OCI-LY7 (cell line): ENCODE results near the gene FERMT2. TPM values are rescaled to one million over a fixed set of nuclear protein-coding genes. Genes with fewer than 3 reads are reported as not detected.

ENCODE experiments used
- BruUV-seq: library from RNA; stranded (reverse); fragments of 400-500 nt; replicated peaks from 2 replicates; lab custom pipeline; 2021; lab: Mats Ljungman, UMichigan
- CTCF ChIA-PET: fragments of 300-600 bp; sonication (Branson Sonifier 250); formaldehyde crosslinking; loops from one replicate; lab custom pipeline; 2022; ENCODE audit warnings: antibody characterized with exemption; ENCODE audit not compliant: unreplicated experiment; lab: Charles Lee
- POLR2A ChIA-PET: fragments of 300-600 bp; sonication (Branson Sonifier 250); formaldehyde crosslinking; loops from one replicate; lab custom pipeline; 2022; ENCODE audit warnings: antibody characterized with exemption; lab: Charles Lee
- DNase-seq: peaks from one replicate; pipeline ENCODE4 v3.0.0-alpha.2; 2015; ENCODE audit warnings: low spot score
- H2AFZ ChIP-seq: fragments of 200-600 bp; sonication (generic), shearing (Covaris generic); 2 replicates; pipeline ENCODE4 v1.6.1; 2014; ENCODE audit warnings: mild to moderate bottlenecking, antibody characterized with exemption, low read length, moderate library complexity
- H3K27ac ChIP-seq: fragments of 200-600 bp; sonication (generic); 2 replicates; pipeline ENCODE4 v1.5.1; 2014; ENCODE audit warnings: mixed run types, low read depth, mild to moderate bottlenecking, moderate library complexity, low read length, inconsistent platforms; ENCODE audit not compliant: poor library complexity, severe bottlenecking
- H3K36me3 ChIP-seq: fragments of 200-600 bp; sonication (generic); 2 replicates; pipeline ENCODE4 v1.6.1; 2014; ENCODE audit warnings: mild to moderate bottlenecking, antibody characterized with exemption, low read length, moderate library complexity, mixed read lengths; ENCODE audit not compliant: insufficient read depth
- H3K4me1 ChIP-seq: fragments of 200-600 bp; sonication (generic); 2 replicates; pipeline ENCODE4 v1.5.1; 2014; ENCODE audit warnings: mild to moderate bottlenecking, low read length; ENCODE audit not compliant: insufficient read depth, poor library complexity, severe bottlenecking
- H3K4me2 ChIP-seq: fragments of 200-600 bp; sonication (generic); 2 replicates; pipeline ENCODE4 v1.6.1; 2014; ENCODE audit warnings: mild to moderate bottlenecking, low read length
- H3K4me3 ChIP-seq: fragments of 200-600 bp; sonication (generic); 2 replicates; pipeline ENCODE4 v1.5.1; 2014; ENCODE audit warnings: mild to moderate bottlenecking, low read depth, low read length; ENCODE audit not compliant: poor library complexity, severe bottlenecking
- H3K79me2 ChIP-seq: fragments of 200-600 bp; sonication (generic); 2 replicates; pipeline ENCODE4 v1.6.1; 2016; ENCODE audit warnings: low read depth, mild to moderate bottlenecking, low read length, moderate library complexity, mixed read lengths; ENCODE audit not compliant: insufficient read depth
- H3K9me2 ChIP-seq: fragments of 200-600 bp; sonication (generic); 2 replicates; pipeline ENCODE4 v1.6.1; 2016; ENCODE audit warnings: mild to moderate bottlenecking, low read length, mixed read lengths; ENCODE audit not compliant: insufficient read depth
- H3K9me3 ChIP-seq: fragments of 200-600 bp; sonication (generic); 2 replicates; pipeline ENCODE4 v1.6.1; 2014; ENCODE audit warnings: mild to moderate bottlenecking, mixed run types, low read length, mixed read lengths
- H4K20me1 ChIP-seq: fragments of 200-600 bp; sonication (generic); 2 replicates; pipeline ENCODE4 v1.6.1; 2014; ENCODE audit warnings: mild to moderate bottlenecking, antibody characterized with exemption, low read length, moderate library complexity, mixed read lengths; ENCODE audit not compliant: insufficient read depth
- CTCF ChIP-seq: fragments of 200-600 bp; sonication (generic); conservative IDR thresholded peaks from 2 replicates; pipeline ENCODE4 v1.5.1; 2014; ENCODE audit warnings: mild to moderate bottlenecking, antibody characterized with exemption, low read length, moderate library complexity, mixed read lengths
- EZH2phosphoT487 ChIP-seq: fragments of 200-600 bp; sonication (generic); IDR thresholded peaks from 2 replicates; pipeline ENCODE4 v1.6.1; 2018; ENCODE audit warnings: low read depth, borderline replicate concordance, mild to moderate bottlenecking, mixed run types, antibody characterized with exemption, low read length, moderate library complexity, mixed read lengths
- intact Hi-C: fragments of 100-400 bp; cut with micrococcal nuclease; formaldehyde crosslinking; loops from one replicate; pipeline ENCODE4 v1.10.0; 2022; ENCODE audit not compliant: unreplicated experiment
- total RNA-seq, 2 experiments: library from RNA; depleted of rRNA in 1 of 2; stranded (reverse); fragments of >200 nt in 1 of 2; shearing (Covaris generic) in 1 of 2; gene quantifications; 2 replicates each; pipeline ENCODE4 v1.2.3, GENCODE V29; 2014 to 2022

FERMT2 gene
- total RNA-seq, 2 experiments from 2014 or later = not detected

GRCh38 chr14:52808101-52808500 is 142.7 kb downstream of the FERMT2 start:
- Histone ChIP-seq H3K79me2 (no peaks in the 10 kb centered on the region), H3K9me2 (no peaks in the 10 kb centered on the region), H4K20me1 (no peaks in the 10 kb centered on the region), H3K4me2 (no peak overlapping the region), H2AFZ (no peak overlapping the region), H3K9me3 (no peaks in the 10 kb centered on the region), H3K36me3 (no peaks in the 10 kb centered on the region), H3K4me3 (no peak overlapping the region), H3K27ac (no peak overlapping the region), H3K4me1 (no peaks in the 10 kb centered on the region)
- BruUV-seq = no TSS peak
- TF ChIP-seq CTCF (no peak), EZH2phosphoT487 (no peak)
- POLR2A ChIA-PET = interaction anchor here (0.6 kb wide), 1 partner anchor 10 kb away, joined by 4 read pairs; no protein-coding TSS in a partner anchor
- intact Hi-C loops = no loop called here
- CTCF ChIA-PET = no interaction called here
- DNase-seq = no peak

Other genes with a start within 250 kb of the FERMT2 start
- gene PSMC6, start 243.8 kb downstream of the FERMT2 start, total RNA-seq (2014; rRNA removed; shearing (Covaris generic)) = 82.8 and 85.4 TPM in 2 replicates
- 86.3 and 98.3 TPM in 2 replicates for gene PSMC6, start 243.8 kb downstream of the FERMT2 start, total RNA-seq (2022)
- 4.7 and 7.6 TPM in 2 replicates for gene STYX, start 220.9 kb downstream of the FERMT2 start, total RNA-seq (2014; rRNA removed; shearing (Covaris generic))
- gene STYX, start 220.9 kb downstream of the FERMT2 start, total RNA-seq (2022) = 12.5 and 15.9 TPM in 2 replicates
- 13.3 and 15.5 TPM in 2 replicates for gene GNPNAT1, start 159.4 kb downstream of the FERMT2 start, total RNA-seq (2014; rRNA removed; shearing (Covaris generic))
- gene GNPNAT1, start 159.4 kb downstream of the FERMT2 start, total RNA-seq (2022) = 29.1 and 29.3 TPM in 2 replicates
- gene DDHD1, start 202.3 kb upstream of the FERMT2 start, total RNA-seq (2014; rRNA removed; shearing (Covaris generic)) = 26.7 and 28.7 TPM in 2 replicates
- gene DDHD1, start 202.3 kb upstream of the FERMT2 start, total RNA-seq (2022) = 43.3 and 45.2 TPM in 2 replicates